Measurements from ENCODE around the gene CHRNA10.

Gene CHRNA10

GRCh38 chr11:3635641-3636375 lies 35.4 kb downstream of the CHRNA10 start:
- Histone ChIP-seq H3K27ac (ENCODE audit: insufficient read depth, low read depth, low read length, poor library complexity, severe bottlenecking) (no peak overlapping the region), H3K4me3 (ENCODE audit: insufficient read depth, low read depth, low read length) (no peak overlapping the region), H3K9me3 (ENCODE audit: control insufficient read depth, low read length) (no peaks in the 10 kb centered on the region), H3K4me1 (ENCODE audit: control insufficient read depth, insufficient read depth, low read length) (no peaks in the 10 kb centered on the region), H3K36me3 (ENCODE audit: control insufficient read depth, insufficient read depth, low read length) (no peaks in the 10 kb centered on the region), H3K27me3 (ENCODE audit: control insufficient read depth, insufficient read depth, low read length, poor library complexity, severe bottlenecking) (no peaks in the 10 kb centered on the region)
- WGBS, 2 experiments, result 92 to 94% methylated on average over 15 of the region's 15 CpGs

- Histone ChIP-seq H3K27ac (ENCODE audit: insufficient read depth, low read depth, low read length, poor library complexity, severe bottlenecking) (no peak overlapping the region), H3K27me3 (ENCODE audit: control insufficient read depth, insufficient read depth, low read length, poor library complexity, severe bottlenecking) (no peaks in the 10 kb centered on the region), H3K36me3 (ENCODE audit: control insufficient read depth, insufficient read depth, low read length) (no peaks in the 10 kb centered on the region), H3K4me1 (ENCODE audit: control insufficient read depth, insufficient read depth, low read length) (no peaks in the 10 kb centered on the region), H3K9me3 (ENCODE audit: control insufficient read depth, low read length) (no peaks in the 10 kb centered on the region), H3K4me3 (ENCODE audit: insufficient read depth, low read depth, low read length) (no peak overlapping the region)
- 93% methylated on average over 5 of the region's 5 CpGs for WGBS, 2 experiments
Observed at GRCh38 chr11:3632070-3632660, 39.0 kb downstream of the CHRNA10 start.

- Histone ChIP-seq H3K27me3 (ENCODE audit: control insufficient read depth, insufficient read depth, low read length, poor library complexity, severe bottlenecking) (no peaks in the 10 kb centered on the region), H3K9me3 (ENCODE audit: control insufficient read depth, low read length) (no peaks in the 10 kb centered on the region), H3K4me1 (ENCODE audit: control insufficient read depth, insufficient read depth, low read length) (no peaks in the 10 kb centered on the region), H3K27ac (ENCODE audit: insufficient read depth, low read depth, low read length, poor library complexity, severe bottlenecking) (no peak overlapping the region), H3K4me3 (ENCODE audit: insufficient read depth, low read depth, low read length) (no peak overlapping the region), H3K36me3 (ENCODE audit: control insufficient read depth, insufficient read depth, low read length) (no peaks in the 10 kb centered on the region)
- 89 to 93% methylated on average over 4 of the region's 4 CpGs for WGBS, 2 experiments
Observed at GRCh38 chr11:3631331-3631730, 39.9 kb downstream of the CHRNA10 start.

GRCh38 chr11:3627291-3627690 lies 43.9 kb downstream of the CHRNA10 start:
- no peaks in the 10 kb centered on the region for H3K27me3 ChIP-seq (ENCODE audit: control insufficient read depth, insufficient read depth, low read length, poor library complexity, severe bottlenecking)
- no peaks in the 10 kb centered on the region for H3K36me3 ChIP-seq (ENCODE audit: control insufficient read depth, insufficient read depth, low read length)
- no peak overlapping the region for H3K4me3 ChIP-seq (ENCODE audit: insufficient read depth, low read depth, low read length)
- no peaks in the 10 kb centered on the region for H3K4me1 ChIP-seq (ENCODE audit: control insufficient read depth, insufficient read depth, low read length)
- H3K9me3 ChIP-seq (ENCODE audit: control insufficient read depth, low read length), result no peaks in the 10 kb centered on the region
- no peak overlapping the region for H3K27ac ChIP-seq (ENCODE audit: insufficient read depth, low read depth, low read length, poor library complexity, severe bottlenecking)
- 76 to 91% methylated on average over 1 of the region's 1 CpG for WGBS, 2 experiments

GRCh38 chr11:3626250-3626960 lies 44.8 kb downstream of the CHRNA10 start:
- Histone ChIP-seq H3K36me3 (ENCODE audit: control insufficient read depth, insufficient read depth, low read length) (no peaks in the 10 kb centered on the region), H3K9me3 (ENCODE audit: control insufficient read depth, low read length) (no peaks in the 10 kb centered on the region), H3K27me3 (ENCODE audit: control insufficient read depth, insufficient read depth, low read length, poor library complexity, severe bottlenecking) (no peaks in the 10 kb centered on the region), H3K27ac (ENCODE audit: insufficient read depth, low read depth, low read length, poor library complexity, severe bottlenecking) (no peak overlapping the region), H3K4me3 (ENCODE audit: insufficient read depth, low read depth, low read length) (no peak overlapping the region), H3K4me1 (ENCODE audit: control insufficient read depth, insufficient read depth, low read length) (no peaks in the 10 kb centered on the region)
- WGBS, 2 experiments, result 86 to 89% methylated on average over 21 to 23 of the region's 23 CpGs

- Histone ChIP-seq H3K9me3 (ENCODE audit: control insufficient read depth, low read length) (no peaks in the 10 kb centered on the region), H3K27ac (ENCODE audit: insufficient read depth, low read depth, low read length, poor library complexity, severe bottlenecking) (no peak overlapping the region), H3K36me3 (ENCODE audit: control insufficient read depth, insufficient read depth, low read length) (no peaks in the 10 kb centered on the region), H3K4me3 (ENCODE audit: insufficient read depth, low read depth, low read length) (no peak overlapping the region), H3K27me3 (ENCODE audit: control insufficient read depth, insufficient read depth, low read length, poor library complexity, severe bottlenecking) (no peaks in the 10 kb centered on the region), H3K4me1 (ENCODE audit: control insufficient read depth, insufficient read depth, low read length) (no peaks in the 10 kb centered on the region)
- 66 to 80% methylated on average over 5 to 8 of the region's 8 CpGs for WGBS, 2 experiments
Observed at GRCh38 chr11:3623767-3624458, 47.3 kb downstream of the CHRNA10 start.

GRCh38 chr11:3623121-3623520 lies 48.1 kb downstream of the CHRNA10 start:
- WGBS, 2 experiments, result 89 to 96% methylated on average over 5 of the region's 5 CpGs
- Histone ChIP-seq H3K4me1 (ENCODE audit: control insufficient read depth, insufficient read depth, low read length) (no peaks in the 10 kb centered on the region), H3K27me3 (ENCODE audit: control insufficient read depth, insufficient read depth, low read length, poor library complexity, severe bottlenecking) (no peaks in the 10 kb centered on the region), H3K36me3 (ENCODE audit: control insufficient read depth, insufficient read depth, low read length) (no peaks in the 10 kb centered on the region), H3K4me3 (ENCODE audit: insufficient read depth, low read depth, low read length) (no peak overlapping the region), H3K27ac (ENCODE audit: insufficient read depth, low read depth, low read length, poor library complexity, severe bottlenecking) (no peak overlapping the region), H3K9me3 (ENCODE audit: control insufficient read depth, low read length) (no peaks in the 10 kb centered on the region)

GRCh38 chr11:3622521-3622920 lies 48.7 kb downstream of the CHRNA10 start:
- 84 to 89% methylated on average over 4 of the region's 4 CpGs for WGBS, 2 experiments
- no peaks in the 10 kb centered on the region for H3K4me1 ChIP-seq (ENCODE audit: control insufficient read depth, insufficient read depth, low read length)
- H3K4me3 ChIP-seq (ENCODE audit: insufficient read depth, low read depth, low read length), result no peak overlapping the region
- no peak overlapping the region for H3K27ac ChIP-seq (ENCODE audit: insufficient read depth, low read depth, low read length, poor library complexity, severe bottlenecking)
- no peaks in the 10 kb centered on the region for H3K27me3 ChIP-seq (ENCODE audit: control insufficient read depth, insufficient read depth, low read length, poor library complexity, severe bottlenecking)
- no peaks in the 10 kb centered on the region for H3K9me3 ChIP-seq (ENCODE audit: control insufficient read depth, low read length)
- no peaks in the 10 kb centered on the region for H3K36me3 ChIP-seq (ENCODE audit: control insufficient read depth, insufficient read depth, low read length)

- Histone ChIP-seq H3K27ac (ENCODE audit: insufficient read depth, low read depth, low read length, poor library complexity, severe bottlenecking) (no peak overlapping the region), H3K27me3 (ENCODE audit: control insufficient read depth, insufficient read depth, low read length, poor library complexity, severe bottlenecking) (no peaks in the 10 kb centered on the region), H3K9me3 (ENCODE audit: control insufficient read depth, low read length) (no peaks in the 10 kb centered on the region), H3K36me3 (ENCODE audit: control insufficient read depth, insufficient read depth, low read length) (no peaks in the 10 kb centered on the region), H3K4me1 (ENCODE audit: control insufficient read depth, insufficient read depth, low read length) (no peaks in the 10 kb centered on the region), H3K4me3 (ENCODE audit: insufficient read depth, low read depth, low read length) (no peak overlapping the region)
- 92 to 98% methylated on average over 8 of the region's 8 CpGs for WGBS, 2 experiments
Observed at GRCh38 chr11:3617990-3618389, 53.2 kb downstream of the CHRNA10 start.
